Measurements from ENCODE around the gene SLIT3. TPM values are rescaled to one million over a fixed set of nuclear protein-coding genes. Genes with fewer than 3 reads are reported as not detected.

The SLIT3 gene
- total RNA-seq, 4 donors from 2014 or later: 46.3 to 89.0 (median 68.0) TPM

DNA sequence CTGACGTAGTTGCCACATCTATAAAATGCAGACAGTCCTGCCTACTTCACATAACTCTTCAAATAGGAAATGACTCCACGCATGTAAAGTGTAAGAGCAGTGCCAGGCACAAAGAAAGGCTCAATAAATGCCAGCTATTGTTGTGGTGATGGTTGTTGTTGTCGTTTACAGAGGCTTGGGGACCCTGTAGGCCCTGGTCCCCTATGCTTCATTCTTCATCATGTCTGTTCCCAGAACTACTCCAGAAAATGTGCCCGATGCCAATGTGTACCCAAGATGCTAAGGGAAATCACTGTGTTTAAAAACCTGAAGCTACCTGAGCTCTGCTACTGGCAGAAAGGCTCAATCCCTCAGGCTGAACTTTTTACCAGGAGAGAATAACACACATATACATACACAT, 9.1 kb downstream of the SLIT3 start:
- TF ChIP-seq, protein P1, sequence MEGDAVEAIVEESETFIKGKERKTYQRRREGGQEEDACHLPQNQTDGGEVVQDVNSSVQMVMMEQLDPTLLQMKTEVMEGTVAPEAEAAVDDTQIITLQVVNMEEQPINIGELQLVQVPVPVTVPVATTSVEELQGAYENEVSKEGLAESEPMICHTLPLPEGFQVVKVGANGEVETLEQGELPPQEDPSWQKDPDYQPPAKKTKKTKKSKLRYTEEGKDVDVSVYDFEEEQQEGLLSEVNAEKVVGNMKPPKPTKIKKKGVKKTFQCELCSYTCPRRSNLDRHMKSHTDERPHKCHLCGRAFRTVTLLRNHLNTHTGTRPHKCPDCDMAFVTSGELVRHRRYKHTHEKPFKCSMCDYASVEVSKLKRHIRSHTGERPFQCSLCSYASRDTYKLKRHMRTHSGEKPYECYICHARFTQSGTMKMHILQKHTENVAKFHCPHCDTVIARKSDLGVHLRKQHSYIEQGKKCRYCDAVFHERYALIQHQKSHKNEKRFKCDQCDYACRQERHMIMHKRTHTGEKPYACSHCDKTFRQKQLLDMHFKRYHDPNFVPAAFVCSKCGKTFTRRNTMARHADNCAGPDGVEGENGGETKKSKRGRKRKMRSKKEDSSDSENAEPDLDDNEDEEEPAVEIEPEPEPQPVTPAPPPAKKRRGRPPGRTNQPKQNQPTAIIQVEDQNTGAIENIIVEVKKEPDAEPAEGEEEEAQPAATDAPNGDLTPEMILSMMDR (IDR thresholded peaks at IDR 0.05): no peak
- no peak for DNase-seq (ENCODE audit: low spot score)

DNA sequence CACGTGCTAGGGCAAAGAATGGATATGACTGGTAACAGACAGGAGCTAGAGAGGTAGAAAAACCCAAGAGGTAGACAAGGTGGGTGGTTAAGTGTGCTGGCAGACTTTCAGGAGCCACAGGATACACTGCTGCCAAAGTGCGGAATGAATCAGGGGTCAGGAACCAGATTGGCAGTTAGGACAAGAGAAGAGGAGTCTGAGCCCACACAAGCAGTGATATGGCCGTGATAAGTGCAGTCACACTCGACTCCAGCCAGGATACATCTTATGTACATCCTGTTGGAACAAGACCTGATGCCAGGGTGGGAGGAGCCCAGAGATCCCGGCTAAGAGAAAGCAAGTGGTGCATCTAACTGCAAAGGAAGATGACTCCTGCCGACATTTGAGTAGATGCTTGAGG, 10.0 kb downstream of the SLIT3 start:
- ATAC-seq (ENCODE audit: low FRiP score) (no peak), DNase-seq (ENCODE audit: low spot score) (no peak)
- TF ChIP-seq, protein P1 (IDR thresholded peaks at IDR 0.05): no peak

More for the DNA sequence above, 9.1 kb downstream of the SLIT3 start:
- ATAC-seq (ENCODE audit: low FRiP score): no peak

DNA sequence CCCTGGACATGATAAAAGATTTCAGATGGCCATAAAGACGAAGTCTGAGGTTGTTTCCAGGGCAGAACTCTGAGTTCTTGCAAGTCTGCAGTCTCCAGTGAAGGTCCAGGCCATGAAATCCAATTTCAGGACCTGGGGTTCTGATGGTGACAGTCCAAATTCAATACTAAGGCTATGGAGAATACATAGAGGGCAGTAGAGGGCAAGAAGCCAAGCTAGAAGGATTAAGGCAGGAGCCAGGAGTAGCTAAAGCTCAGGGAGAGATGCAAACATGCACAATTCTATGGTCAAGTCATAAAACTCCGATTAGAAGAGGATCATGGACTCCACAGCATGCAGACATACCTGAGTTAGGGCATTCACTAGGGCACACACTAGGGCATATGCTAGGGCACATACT, 11.4 kb downstream of the SLIT3 start:
- no peak for ATAC-seq (ENCODE audit: low FRiP score)
- TF ChIP-seq, protein P1 (IDR thresholded peaks at IDR 0.05): no peak
- no peak for DNase-seq (ENCODE audit: low spot score)

DNA sequence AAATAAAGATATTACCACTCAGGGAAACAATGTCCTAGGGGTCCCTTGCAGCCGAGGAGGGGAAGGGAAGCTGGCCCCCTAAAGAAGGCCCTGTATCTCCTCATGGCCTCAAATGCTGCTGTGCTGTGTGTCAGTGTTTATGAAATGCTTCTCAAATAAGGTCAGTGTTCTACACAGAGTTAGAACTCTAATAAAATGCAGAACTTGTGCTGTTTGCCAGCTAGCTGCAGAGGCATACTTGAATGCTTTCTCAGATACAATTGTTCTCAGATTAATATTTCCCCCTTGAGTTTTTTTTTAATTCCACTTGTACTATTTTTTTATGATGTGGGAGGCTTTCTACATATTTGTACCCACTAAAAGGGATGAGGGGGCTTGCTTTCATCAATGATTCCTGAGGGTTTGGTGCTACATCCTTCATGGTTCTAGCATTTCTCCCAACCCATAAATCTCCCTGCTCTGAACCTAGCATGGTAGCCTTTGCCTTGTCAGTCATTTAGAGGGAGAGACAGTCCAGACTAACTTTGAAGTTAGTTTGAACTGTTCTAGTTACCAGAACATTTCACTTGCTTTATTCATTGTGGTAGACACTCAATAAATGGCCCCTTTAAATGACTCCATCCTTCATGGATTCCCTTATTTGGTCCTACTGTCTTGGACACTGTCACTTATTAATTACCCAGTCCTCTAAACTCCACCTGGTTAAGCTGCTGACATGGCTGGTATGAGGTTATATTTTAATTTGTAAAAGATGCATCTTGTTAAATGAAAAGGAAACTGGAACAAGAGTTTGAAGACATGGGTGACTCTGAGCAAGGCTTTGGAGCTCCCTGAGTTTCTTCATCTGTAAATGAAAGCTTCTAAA, 12.6 kb downstream of the SLIT3 start:
- no peak for ATAC-seq (ENCODE audit: low FRiP score)
- TF ChIP-seq, protein P1 (IDR thresholded peaks at IDR 0.05): no peak
- no peak for DNase-seq (ENCODE audit: low spot score)

DNA sequence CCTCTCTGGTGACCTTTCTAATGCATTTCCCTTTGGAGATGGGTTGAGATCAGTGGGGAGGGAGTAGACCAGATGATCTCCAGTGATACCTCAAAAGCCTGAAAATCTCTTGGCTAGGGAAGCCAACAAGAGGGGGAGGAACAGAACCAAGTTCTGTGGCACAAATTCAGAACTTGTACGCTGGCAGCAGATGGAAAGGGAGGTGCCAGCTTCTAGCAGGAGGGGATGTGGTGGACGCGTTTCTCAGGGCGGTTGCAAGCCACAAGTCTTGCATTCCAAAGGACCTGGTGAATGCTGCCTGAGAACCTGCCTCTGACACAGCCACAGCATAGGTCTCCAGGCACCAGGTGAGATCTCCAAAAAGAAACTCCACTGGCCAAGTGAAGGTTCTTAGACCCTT, 13.4 kb downstream of the SLIT3 start:
- ATAC-seq (ENCODE audit: low FRiP score): no peak
- TF ChIP-seq, protein P1 (IDR thresholded peaks at IDR 0.05): no peak
- DNase-seq (ENCODE audit: low spot score): no peak

DNA sequence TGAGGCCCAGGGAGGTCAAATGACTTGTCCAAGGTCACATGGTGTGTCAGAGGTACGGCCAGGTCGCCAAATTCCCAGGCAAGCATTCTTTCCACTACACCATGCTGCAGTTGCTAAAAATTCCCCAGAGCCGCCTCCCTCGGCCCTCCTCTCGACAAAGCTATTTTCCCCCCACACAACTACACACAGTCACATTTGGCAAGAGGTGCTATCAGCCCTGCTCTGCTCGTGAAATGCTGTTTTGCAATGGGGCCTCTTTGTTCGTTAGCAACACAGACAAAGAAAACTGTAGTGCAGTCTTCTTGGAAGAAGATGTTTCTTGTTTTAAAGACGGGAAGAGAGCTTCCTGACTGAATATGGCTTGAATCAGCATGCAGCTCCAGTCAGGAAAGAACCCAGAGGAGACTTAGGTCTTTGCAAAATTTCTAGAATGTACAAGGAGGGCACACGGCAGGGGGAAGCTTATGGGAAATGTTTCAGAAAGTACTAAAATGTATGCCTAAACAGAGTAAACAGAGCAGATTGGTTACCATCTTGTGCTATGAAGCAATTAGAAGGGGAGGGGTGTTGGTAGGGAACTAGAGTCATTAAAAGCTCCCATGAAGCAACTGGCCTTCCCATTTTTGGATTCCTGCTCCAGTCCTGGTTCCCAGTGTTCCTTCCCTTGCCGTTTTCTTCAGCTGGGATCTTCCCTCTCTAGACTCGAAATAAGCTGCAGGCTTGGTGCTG, 14.2 kb downstream of the SLIT3 start:
- TF ChIP-seq, protein P1 (IDR thresholded peaks at IDR 0.05): no peak
- DNase-seq (ENCODE audit: low spot score): no peak

More for the DNA sequence above, 14.2 kb downstream of the SLIT3 start:
- ATAC-seq (ENCODE audit: low FRiP score): peak; percentile 77

All from omental fat pad (tissue), 4 donors.